Suprapubic skin (tissue), 4 donors: ENCODE results near the gene ALPI.

ENCODE experiments used
- CTCF ChIP-seq, 2 donors: fragments of 200-600 bp in 1 of 2; fragments of 450-650 bp in 1 of 2; sonication (generic) in 1 of 2; IDR thresholded peaks; one replicate each; pipeline ENCODE4 v1.5.1; 2016 to 2019; ENCODE audit warnings: antibody characterized with exemption in 2 of 2, mild to moderate bottlenecking in 1 of 2, moderate library complexity in 1 of 2
- EP300 ChIP-seq: sonication (generic); formaldehyde crosslinking; IDR thresholded peaks from one replicate; pipeline ENCODE4 v1.6.1; 2017; ENCODE audit warnings: antibody characterized with exemption
- POLR2A ChIP-seq, 2 donors: fragments of 450-650 bp; IDR thresholded peaks; one replicate each; pipeline ENCODE4 v1.6.1; 2017; ENCODE audit warnings: antibody characterized with exemption in 2 of 2, mild to moderate bottlenecking in 2 of 2, moderate library complexity in 2 of 2
- POLR2AphosphoS5 ChIP-seq, 3 donors: sonication (generic); formaldehyde crosslinking; IDR thresholded peaks; one replicate each; pipeline ENCODE4 v1.6.1; 2017; ENCODE audit warnings: antibody characterized with exemption in 3 of 3

GRCh38 chr2:232415138-232415690 is 40.7 kb upstream of the ALPI start:
- TF ChIP-seq CTCF (IDR thresholded peaks at IDR 0.05), result no peak
- no peak for TF ChIP-seq POLR2A (IDR thresholded peaks at IDR 0.05)
- no peak for TF ChIP-seq POLR2AphosphoS5 (IDR thresholded peaks at IDR 0.05)
- no peak for TF ChIP-seq EP300
